HG02623 (cell line): ENCODE data around the gene HACE1.
A peak's percentile ranks its signal among the peaks of the same experiment; 100 is the strongest.
"Not testable (repeated sequence)": the region's sequence is repeated elsewhere in the genome, so short reads cannot be mapped to it uniquely, and the experiment has no call there.

Source experiments
- ATAC-seq: cut with Tn5 transposase; IDR thresholded peaks from one replicate; pipeline ENCODE4 v1.9.1; 2021; ENCODE audit warnings: moderate library complexity; ENCODE audit not compliant: unreplicated experiment

The HACE1 gene

GRCh38 chr6:104859225-104860146, at the start of gene HACE1:
TSS of gene HACE1 (minus strand) at chr6:104859919. CDS start at chr6:104859642, 277 bp downstream.
- ATAC-seq = peak; percentile 99

DNA sequence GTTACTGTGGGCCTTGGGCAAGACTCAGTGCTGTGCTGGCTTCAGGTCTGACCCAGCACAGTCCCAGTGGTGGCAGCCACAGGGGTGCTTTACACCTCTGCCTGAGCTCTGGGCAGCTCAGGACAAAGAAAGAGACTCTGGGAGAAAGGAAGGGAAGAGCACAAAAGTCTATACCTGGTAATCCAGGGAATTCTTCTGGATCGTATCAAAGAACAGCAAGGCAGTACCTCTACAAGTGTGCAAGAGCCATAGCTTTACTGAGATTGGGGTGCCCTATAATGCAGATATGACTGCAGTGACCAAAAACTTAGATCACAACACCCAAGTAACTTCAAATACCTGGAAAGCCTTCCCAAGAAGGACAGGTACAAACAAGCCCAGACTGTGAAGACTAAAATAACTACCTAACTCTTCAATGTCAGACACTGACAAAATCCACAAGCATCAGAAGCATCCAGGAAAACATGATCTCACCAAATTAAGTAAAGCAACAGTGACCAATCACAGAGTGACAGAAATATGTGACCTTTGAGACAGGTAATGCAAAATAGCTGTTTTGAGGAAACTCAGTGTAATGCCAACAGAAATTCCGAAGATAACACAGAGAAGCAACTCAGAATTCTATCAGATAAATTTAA, 49.3 kb upstream of the HACE1 start:
- no peak for ATAC-seq

GRCh38 chr6:104908031-104908887, 48.5 kb upstream of the HACE1 start:
- no peak for ATAC-seq

DNA sequence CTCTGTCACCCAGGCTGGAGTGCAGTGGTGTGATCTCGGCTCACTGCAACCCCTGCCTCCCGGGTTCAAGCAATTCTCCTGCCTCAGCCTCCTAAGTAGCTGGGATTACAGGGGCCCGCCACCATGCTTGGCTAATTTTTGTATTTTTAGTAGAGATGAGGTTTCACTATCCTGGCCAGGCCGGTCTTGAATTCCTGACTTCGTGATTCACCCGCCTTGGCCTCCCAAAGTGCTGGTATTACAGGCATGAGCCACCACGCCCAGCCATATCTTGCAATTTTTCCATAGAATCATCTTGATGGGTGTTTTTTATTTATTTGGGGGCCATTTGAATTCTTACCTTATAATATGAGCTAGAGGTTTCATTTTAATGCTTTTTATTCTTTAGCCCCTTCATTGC, 39.2 kb upstream of the HACE1 start:
- ATAC-seq = not testable (repeated sequence)

DNA sequence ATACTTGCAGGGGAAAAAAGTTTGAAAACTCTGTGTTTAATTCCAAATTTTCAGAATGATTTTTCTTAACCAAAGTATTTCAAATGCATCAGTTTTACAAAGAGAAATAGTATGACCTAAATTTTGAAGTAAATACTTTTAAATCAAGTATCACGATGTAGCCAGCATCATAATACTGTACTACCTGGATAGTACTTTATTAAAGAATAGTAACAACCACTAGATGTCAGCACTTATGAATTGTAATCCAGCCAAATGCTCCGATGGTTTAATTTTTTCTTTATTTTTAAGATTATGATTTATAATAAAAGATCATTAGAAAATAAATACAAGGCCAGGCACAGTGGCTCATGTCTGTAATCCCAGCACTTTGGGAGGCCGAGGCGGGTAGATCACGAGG, 37.2 kb upstream of the HACE1 start:
- no peak for ATAC-seq

DNA sequence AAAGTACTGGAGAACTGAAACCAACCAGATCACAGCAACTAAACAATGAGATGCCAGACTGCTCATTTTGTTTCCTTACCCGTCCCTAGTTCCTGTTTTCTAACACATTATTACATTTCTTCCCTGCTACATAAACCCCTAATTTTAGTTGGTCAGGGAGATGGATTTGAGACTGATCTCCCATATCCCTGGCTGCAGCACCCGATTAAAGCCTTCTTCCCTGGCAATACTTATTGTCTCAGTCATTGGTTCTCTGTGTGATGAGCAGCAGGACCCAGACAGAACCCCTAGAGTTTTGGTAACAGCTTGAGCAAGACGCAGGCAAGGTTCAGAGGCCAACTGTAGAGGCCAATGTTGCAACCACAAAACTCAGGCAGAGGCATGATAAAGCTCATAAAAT, 28.3 kb upstream of the HACE1 start:
- no peak for ATAC-seq

- no peak for ATAC-seq
Measured at GRCh38 chr6:104887350-104887749, 27.6 kb upstream of the HACE1 start.

- ATAC-seq = no peak
Measured at GRCh38 chr6:104885518-104886043, 25.9 kb upstream of the HACE1 start.

GRCh38 chr6:104884867-104885517, 25.3 kb upstream of the HACE1 start:
- ATAC-seq = no peak

DNA sequence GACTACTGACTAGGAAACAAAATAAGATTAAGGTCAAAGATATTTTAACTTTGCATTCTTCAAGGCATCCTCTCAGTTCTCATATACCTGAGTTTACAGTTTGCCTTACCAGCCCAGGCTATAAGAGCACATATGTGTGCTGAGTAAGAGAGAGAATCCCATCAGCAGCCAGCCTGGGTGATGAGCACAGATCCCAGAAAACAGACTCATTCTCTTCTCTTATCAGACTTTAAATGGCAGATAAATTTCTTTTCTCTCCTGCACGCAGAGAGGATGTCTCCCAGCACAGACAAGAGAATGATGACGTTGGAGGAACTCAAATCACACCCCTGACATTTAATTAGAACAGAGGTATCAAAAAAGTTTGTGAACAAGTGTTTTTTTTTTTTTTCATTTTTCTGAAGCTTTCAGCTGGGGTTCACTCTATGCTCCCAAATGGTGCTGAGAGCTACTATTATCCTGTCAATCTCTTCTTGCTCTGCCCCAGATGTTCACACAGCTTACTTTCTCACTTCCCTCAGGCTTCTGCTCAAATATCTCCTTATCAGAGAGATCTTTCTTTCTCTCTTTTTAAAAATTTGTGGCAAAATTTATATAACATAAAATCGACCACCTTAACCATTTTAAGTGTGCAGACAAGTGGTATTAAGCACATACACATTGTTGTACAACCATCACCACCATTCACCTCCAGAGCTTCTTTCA, 22.4 kb upstream of the HACE1 start:
- ATAC-seq = no peak

GRCh38 chr6:104862456-104862855, 2.7 kb upstream of the HACE1 start:
- no peak for ATAC-seq

DNA sequence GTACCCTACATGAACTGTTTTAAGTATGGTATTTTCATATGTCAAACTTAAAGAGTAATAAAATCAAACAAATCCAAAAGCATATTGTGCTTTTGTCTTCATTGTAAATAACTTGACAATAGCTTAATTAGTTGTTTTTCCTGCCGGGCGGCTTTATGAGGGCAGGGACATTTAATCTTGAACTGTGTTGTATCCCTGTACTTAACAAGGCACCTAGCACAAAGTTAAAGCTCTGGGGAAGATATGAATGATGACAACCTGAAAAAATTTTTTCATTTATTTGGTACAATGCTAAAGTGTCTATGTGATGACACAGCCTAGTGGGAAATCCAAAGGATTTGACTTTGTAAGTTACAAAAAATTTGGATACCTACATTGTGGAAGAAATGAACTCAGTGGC, 502 bp upstream of the HACE1 start:
- ATAC-seq = no peak

DNA sequence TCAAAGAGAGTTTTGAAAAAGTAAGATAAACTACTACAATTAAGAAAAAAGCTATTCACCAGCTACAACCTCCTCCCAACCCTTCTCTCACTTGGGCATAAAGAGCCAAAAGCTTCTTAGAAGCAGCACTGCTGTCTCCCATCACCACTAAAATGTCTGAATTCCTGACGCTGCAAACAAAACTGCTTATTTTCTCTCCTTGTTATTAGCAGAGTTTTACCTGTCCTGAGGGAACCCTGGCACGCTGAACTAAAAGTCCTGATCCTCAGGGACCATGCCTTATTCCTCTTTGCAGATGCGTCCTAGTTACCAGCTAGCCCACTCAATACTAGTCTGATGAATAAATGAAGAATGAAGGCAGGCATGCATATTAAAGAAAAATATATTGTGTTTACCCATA, 1.1 kb downstream of the HACE1 start:
- ATAC-seq = no peak

DNA sequence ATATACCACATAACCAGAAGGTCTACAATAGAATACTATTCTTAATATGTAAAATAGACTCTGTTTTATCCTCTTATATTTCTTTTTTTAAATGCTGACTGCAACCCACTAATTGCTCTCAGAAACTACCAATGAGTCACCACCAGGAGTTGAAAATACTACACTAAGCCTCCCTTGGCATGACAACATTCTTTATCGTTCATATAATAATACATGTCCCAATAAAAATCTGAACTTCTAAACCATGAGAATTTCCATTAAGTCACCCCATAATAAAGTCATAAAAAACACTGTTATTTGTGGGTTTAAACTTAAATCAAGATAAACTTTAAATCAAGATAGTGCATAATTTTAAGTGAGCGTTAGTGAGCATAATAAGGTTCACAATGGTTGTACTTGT, 4.2 kb downstream of the HACE1 start:
- no peak for ATAC-seq

DNA sequence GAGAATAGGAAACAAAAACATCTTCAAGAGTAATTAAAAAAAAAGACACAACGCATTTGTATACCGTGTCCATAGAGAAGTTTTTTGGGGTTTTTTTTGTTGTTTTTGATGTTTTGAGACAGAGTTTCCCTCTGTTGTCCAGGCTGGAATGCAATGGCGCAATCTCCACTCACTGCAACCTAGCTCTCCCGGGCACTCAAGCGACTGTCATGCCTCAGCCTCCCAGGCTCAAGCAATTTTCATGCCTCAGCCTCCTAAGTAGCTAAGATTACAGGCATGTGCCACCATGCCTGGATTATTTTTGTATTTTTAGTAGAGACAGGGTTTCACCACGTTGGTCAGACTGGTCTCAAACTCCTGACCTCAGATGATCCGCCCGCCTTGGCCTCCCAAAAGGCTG, 12.0 kb downstream of the HACE1 start:
- ATAC-seq = not testable (repeated sequence)

- ATAC-seq = no peak
Measured at GRCh38 chr6:104843229-104843628, 16.5 kb downstream of the HACE1 start.

DNA sequence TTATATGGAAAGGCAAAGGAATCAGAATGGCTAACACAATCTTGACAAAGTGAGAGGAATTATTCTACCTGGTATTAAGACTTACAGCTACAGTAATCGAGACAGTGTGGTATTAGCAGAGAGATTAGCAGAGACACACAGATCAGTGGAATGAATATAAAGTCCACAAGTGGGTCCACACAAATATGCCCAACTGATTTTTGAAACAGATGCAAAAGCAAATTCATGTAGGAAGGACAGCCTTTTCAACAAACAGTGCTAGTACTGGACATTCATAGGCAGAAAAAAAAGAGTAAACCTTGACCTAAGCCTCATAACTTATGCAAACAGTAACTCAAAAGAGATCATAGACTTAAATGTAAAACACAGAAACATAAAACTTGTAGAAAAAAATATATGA, 22.6 kb downstream of the HACE1 start:
- no peak for ATAC-seq

DNA sequence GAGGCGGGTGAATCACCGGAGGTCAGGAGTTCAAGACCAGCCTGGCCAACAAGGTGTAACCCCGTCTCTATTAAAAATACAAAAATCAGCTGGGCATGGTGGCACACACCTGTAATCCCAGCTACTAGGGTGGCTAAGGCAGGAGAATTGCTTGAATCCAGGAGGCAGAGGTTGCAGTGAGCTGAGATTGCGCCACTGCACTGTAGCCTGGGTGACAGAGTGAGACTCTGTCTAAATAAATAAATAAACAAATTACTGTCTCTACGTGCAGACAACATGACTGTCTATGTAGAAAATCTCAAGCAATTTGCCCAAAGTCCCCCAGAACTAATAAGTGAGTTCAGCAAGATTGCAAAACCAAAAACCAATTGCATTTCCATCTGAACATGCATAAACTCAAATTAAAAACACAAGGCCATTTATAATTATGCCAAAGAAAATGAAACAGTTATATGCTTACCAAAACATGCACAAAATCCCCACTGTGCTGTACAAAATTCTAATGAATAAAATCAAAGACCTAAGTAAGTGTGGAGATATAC, 23.2 kb downstream of the HACE1 start:
- ATAC-seq = not testable (repeated sequence)

GRCh38 chr6:104835782-104836181, 23.9 kb downstream of the HACE1 start:
- ATAC-seq = no peak
